GM13976 (cell line): ENCODE data around the gene SEC14L5.

Source experiments
- DNase-seq: peaks from one replicate; pipeline ENCODE4 v3.0.0; 2012; ENCODE audit warnings: low spot score
- CTCF ChIP-seq: IDR thresholded peaks from 2 replicates; pipeline ENCODE4 v1.5.1; 2012; ENCODE audit warnings: borderline replicate concordance, mild to moderate bottlenecking; ENCODE audit not compliant: insufficient read depth; ENCODE audit errors: extremely low read depth, missing control alignments, control extremely low read depth
- in situ Hi-C: fragments of 300-500 bp; cut with MboI; formaldehyde crosslinking; loops from one replicate; pipeline ENCODE4 v1.12.0; 2022; ENCODE audit warnings: low sequenced_read_pairs, mixed read lengths, inconsistent platforms; ENCODE audit not compliant: unreplicated experiment

SEC14L5 gene

GRCh38 chr16:4976079-4976478 is 17.9 kb downstream of the SEC14L5 start:
- in situ Hi-C loops: no loop called here
- no peak for TF ChIP-seq CTCF
- peak; percentile 88 for DNase-seq

- no peak for TF ChIP-seq CTCF
- in situ Hi-C loops: no loop called here
- peak; percentile 13 for DNase-seq
These were observed 18.5 kb downstream of the SEC14L5 start for GRCh38 chr16:4976611-4977145.

- in situ Hi-C loops: no loop called here
- TF ChIP-seq CTCF: no peak
- DNase-seq: no peak
These were observed 21.0 kb downstream of the SEC14L5 start for GRCh38 chr16:4979164-4979563.

GRCh38 chr16:4979736-4980660 is 21.9 kb downstream of the SEC14L5 start:
- in situ Hi-C loops: no loop called here

GRCh38 chr16:4980691-4981090 is 22.6 kb downstream of the SEC14L5 start:
- TF ChIP-seq CTCF: no peak
- in situ Hi-C loops: no loop called here

More at GRCh38 chr16:4979736-4980660, 21.9 kb downstream of the SEC14L5 start:
- no peak for DNase-seq
- TF ChIP-seq CTCF: no peak

GRCh38 chr16:4981473-4981872 is 23.3 kb downstream of the SEC14L5 start:
- TF ChIP-seq CTCF: no peak
- in situ Hi-C loops: no loop called here
- DNase-seq: no peak

More at GRCh38 chr16:4980691-4981090, 22.6 kb downstream of the SEC14L5 start:
- DNase-seq: no peak
